ENCODE data around the gene SASH1.

DNA sequence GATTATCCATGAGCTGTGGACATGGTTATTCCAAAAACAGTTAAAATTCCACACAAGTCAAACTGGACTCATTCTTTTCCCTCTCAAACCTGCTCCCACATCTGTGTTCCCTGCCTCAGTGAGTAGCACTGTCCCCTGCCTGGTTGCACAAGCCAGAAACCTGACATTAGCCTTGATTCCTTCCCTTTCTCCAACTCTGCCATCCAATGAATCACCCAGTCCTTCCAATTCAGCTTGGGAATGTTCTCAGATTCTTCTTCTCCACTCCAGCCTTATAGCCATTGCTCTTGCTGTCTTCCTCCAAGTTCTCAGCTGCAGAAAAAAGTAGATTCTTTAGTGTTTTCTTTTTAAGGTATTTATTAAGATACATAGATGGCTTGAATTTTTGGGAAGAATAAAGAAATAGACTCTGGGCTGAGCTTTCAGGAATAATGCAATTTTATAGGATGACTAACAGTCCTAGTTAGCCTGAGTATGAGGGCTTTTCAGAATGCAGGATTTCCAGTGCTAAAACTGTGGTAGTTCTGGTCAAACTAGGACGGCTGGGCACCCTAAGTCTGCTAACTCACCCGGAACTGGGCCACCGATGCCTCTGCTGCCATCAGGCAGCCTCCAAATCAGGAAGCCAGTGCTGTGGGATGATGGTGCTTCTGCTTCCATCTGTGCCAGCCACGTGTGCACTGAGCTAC, 18.2 kb upstream of the SASH1 start:
- TF ChIP-seq, protein P1, sequence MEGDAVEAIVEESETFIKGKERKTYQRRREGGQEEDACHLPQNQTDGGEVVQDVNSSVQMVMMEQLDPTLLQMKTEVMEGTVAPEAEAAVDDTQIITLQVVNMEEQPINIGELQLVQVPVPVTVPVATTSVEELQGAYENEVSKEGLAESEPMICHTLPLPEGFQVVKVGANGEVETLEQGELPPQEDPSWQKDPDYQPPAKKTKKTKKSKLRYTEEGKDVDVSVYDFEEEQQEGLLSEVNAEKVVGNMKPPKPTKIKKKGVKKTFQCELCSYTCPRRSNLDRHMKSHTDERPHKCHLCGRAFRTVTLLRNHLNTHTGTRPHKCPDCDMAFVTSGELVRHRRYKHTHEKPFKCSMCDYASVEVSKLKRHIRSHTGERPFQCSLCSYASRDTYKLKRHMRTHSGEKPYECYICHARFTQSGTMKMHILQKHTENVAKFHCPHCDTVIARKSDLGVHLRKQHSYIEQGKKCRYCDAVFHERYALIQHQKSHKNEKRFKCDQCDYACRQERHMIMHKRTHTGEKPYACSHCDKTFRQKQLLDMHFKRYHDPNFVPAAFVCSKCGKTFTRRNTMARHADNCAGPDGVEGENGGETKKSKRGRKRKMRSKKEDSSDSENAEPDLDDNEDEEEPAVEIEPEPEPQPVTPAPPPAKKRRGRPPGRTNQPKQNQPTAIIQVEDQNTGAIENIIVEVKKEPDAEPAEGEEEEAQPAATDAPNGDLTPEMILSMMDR (IDR thresholded peaks at IDR 0.05; ENCODE audit: low read length): no peak
- TF ChIP-seq EZH2 (IDR thresholded peaks at IDR 0.05; ENCODE audit: borderline replicate concordance, low read length): no peak
